NCI-H2196 treated with DMSO at 0.1 percent for 48 hours (cell line): ENCODE measurements around the gene TRABD2B.
"Not testable (repeated sequence)": the region's sequence is repeated elsewhere in the genome, so short reads cannot be mapped to it uniquely, and the experiment has no call there.

Experiments used
- DNase-seq: peaks from one replicate; lab custom pipeline; 2025; ENCODE audit not compliant: unreplicated experiment; lab: John Stamatoyannopoulos, UW

TRABD2B gene

DNA sequence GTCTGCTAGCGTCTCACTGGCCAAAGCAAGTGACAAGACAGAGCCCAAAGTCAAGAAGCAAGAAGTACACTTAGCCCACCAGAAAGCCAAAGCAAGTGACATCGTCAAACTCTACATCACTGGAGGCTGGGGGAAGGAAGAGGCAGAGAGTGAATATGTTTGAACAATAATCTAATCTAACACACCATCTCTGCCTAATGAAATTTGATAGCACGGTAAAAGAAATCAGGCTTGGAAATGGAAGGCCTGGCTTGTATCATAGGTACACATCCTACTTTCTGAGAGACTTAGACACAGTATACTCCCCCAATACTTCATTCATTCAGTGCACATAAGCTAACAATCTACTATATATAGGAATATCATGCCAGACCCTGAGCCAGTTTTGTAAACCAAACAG is 26.3 kb downstream of the TRABD2B start:
- no peak for DNase-seq

DNA sequence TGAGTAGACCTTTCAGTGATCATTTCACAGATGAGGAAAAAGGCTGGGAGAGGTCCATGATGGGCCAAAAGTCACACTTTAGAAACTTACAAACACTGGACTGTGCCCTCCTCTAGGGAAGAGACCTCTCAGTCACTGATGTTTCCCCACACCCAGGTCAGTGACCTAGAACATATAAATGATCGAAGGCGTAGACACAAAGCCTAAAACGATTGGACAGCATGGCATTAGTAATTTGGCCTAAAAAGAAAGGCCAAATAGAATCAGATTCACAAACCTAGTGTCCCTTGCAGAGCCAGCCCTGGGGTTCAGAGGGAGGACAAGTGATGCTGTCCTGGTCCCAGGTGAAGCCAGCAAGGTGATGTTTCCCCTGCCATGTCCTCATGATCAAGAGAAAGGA is 27.7 kb downstream of the TRABD2B start:
- DNase-seq, result no peak

DNA sequence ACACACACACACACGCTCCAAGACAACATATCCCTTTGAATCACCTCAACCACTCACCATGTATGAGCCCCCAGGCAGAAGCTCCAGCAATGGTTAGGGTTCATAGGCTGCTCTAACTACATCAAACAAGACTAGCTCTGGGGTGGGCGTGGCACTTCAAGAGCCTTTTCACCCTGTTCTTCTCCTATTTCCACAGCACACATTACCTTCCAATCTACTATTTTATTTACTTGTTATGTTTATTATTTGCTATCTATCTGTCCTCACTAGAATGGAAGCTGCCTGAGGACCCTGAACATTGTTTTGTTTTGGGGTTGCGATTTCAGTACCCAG is 28.7 kb downstream of the TRABD2B start:
- DNase-seq, result no peak

DNA sequence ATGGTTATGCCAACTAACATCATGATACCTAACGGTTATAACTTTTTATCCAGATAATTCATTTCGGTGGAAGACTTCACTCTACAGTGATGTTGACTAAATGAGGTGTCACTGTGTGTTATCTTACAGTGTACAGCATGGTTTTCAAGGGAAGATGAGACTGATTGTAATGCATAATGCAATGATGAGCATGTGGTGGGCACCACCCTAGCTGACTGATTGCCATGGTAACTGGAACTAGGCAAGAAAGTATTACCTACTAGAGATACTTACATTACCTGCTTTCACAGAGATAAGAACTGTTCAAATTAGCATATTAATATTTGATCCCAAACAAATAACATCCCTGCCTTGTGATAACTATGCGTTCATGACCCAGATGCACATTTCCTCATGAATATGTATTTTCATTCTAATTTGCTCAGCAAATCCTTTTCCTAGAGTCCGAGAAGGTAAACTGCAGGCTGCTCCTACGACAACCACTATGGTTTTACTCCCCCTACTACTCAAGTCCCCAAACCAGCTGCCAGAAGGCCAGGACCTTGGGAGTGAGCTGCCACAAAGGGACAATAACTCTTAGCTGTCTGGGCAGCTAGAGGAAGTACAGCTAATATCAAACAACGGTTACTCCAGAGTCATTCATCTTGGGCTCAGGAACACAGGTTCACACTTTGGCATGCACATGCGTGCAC is 29.2 kb downstream of the TRABD2B start:
- DNase-seq, result no peak

DNA sequence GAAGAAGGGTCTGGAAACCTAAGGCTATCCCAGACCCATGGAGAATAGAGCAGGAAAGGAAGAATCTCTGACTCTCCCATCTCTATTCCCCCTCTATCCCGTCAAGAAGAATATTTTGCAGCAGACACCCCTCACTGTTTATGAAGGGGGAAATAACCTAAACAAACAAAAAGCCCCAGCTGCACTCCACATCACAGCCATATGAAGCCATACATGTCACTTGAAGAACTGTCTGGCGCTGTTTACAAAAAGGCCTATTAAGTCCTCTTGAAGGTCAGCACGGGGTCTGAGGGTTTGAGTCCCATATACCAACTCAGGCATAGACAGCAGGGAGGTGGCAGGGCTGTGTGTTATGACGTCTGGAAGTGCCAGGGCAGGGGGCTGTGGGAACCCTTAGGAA is 31.4 kb downstream of the TRABD2B start:
- no peak for DNase-seq

DNA sequence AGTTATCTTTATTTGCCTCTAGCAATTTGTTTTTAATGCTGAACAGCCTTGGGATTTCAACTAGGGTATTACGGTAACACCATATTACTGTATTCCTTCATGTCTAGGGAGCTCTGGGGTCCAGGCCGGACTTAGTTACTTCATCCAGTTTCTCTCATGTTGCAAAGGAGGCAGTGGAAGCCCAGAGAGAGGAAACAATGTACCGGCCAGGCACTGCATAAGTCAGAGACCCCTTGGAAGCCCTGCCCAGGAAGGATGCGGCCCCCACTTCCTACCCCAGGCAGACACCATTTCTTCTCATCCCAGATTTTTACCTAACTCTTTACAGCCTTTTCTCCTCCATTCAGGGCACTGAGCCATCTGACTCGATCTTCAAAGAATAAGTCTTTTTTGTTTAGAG is 32.5 kb downstream of the TRABD2B start:
- DNase-seq, result no peak

DNA sequence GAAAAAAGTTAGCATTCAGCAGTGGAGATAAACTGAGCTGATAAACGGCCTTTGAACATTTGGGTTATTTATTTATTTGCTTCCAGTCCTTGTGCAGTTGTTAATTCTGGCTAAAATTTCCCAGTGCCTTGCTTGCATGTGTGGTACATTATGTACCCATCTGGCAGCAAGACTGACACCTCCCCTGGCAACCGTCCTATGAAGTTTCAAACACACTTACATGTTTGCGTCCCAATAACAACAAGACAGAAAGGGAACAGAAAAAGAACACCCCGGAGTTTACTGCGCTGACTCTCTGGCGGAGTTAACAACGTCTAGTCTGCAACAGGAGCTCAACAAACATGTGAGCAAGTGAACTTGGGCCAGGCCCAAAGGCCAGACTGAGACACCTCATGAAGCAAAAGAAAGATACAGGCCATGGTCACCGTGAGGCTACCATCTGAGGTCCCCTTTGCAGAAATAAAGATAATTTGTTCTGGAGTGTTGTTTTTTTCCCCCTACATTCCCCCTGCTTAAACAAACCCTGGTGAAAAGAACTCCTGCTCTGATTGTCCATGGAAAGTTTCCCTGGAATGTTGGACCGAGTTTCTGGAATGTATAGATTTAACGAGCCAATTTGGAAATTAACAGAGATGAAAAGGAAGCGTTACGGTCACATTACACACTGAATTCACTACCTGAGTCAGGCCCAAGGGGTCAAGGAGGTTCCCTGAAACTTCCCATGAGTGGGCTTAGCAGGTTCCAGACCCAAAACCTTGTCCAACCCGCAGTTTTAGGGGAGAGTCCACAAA is 33.4 kb downstream of the TRABD2B start:
- DNase-seq, result no peak

DNA sequence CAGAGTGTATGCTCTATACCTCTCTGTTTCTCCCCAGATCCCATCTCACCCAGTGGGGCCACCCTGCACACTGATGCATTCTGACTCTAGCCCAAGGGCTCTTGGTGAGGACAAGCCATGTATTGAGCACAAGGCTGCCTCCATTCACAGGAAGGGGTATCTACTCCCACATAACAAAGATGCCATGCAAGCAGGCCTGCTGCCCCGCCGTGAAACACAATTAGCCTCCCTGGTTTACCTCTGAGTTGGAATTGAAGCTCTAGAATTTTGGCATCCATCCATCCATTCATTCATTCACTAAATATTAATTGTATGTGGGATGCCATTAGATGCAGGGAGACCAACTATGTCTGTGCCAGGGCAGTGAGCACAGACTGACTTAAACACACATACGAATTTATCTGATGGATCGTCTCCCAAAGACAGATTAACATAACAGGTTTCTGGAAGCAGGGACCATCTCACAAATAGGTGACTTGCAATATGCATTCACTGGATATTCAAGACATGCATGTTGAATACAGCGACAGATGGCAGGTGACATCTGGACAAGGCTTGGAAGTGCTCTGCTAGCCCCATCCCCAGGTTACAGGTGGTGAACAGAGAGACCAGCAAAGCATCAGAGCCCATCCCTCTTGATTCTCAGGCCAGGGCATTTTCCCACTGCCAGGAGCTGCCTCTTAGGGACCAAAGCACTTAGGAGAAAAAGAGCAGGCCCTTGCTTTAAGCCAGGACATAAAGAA is 34.3 kb downstream of the TRABD2B start:
- no peak for DNase-seq

DNA sequence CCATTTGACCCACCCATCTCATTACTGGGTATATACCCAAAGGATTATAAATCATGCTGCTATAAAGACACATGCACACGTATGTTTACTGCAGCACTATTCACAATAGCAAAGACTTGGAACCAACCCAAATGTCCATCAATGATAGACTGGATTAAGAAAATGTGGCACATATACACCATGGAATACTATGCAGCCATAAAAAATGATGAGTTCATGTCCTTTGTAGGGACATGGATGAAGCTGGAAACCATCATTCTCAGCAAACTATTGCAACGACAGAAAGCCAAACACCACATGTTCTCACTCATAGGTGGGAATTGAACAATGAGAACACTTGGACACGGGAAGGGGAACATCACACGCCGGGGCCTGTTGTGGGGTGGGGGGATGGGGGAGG is 35.4 kb downstream of the TRABD2B start:
- not testable (repeated sequence) for DNase-seq

DNA sequence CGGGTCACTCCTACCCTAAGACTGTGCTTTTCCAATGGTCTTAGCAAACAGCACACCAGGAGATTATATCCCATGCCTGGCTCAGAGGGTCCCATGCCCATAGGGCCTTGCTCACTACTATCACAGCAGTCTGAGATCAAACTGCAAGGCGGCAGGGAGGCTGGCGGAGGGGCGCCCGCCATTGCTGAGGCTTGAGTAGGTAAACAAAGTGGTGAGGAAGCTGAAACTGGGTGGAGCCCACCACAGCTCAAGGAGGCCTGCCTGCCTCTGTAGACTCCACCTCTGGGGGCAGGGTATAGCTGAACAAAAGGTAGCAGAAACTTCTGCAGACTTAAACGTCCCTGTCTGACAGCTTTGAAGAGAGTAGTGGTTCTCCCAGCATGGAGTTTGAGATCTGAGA is 40.7 kb downstream of the TRABD2B start:
- not testable (repeated sequence) for DNase-seq

DNA sequence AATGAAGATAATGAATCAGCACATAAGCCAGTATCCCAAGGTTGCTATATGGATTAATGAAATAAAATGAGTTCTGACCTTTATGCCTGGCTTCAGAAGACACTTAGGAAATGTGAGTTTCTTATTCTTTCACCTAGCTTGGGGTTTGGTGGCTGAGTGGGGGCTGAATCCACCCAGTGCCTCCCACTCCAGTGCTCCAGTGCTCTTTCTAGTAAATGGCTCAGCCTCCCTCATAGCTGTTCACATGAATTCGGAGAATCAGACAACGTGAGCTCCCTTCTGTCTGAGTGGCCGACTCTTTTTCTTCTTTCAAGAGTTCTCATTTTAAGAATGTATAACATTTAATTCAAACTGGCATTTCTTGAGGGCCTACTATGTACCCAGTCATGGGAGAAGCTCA is 43.5 kb downstream of the TRABD2B start:
- no peak for DNase-seq

DNA sequence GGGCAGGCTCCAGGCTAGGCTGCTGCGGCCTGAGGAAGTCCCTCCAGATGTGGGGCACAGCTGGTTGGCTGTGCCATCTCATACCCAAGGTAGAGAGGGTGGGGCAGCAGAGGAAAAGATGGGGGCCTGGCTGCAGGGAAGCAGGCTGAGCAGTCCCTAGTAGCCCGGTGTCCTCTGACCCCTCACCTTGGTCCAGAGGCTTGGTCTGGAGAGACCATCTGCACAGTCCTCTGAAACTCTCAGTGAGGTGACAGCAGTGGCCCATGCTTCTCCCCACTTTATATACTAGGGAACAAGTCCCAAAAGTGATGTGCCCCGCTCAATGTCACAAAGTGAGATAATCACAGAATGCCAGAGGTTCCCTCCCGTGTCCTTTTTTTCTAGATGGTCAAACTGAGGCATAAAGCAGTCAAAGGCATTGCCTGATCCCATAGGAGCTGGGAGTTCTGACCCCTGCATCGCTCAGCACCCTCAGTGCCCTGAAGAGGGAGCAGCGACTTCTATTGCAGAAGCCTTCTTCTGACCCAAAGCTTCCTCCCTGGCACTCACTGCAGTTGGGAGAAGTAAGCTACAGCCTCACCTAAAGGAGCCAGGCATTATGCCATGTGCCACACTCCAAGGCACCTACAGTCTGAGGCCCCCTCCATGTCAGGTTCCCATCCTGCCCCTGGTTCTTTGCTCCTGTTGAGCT is 45.5 kb downstream of the TRABD2B start:
- DNase-seq, result no peak

DNA sequence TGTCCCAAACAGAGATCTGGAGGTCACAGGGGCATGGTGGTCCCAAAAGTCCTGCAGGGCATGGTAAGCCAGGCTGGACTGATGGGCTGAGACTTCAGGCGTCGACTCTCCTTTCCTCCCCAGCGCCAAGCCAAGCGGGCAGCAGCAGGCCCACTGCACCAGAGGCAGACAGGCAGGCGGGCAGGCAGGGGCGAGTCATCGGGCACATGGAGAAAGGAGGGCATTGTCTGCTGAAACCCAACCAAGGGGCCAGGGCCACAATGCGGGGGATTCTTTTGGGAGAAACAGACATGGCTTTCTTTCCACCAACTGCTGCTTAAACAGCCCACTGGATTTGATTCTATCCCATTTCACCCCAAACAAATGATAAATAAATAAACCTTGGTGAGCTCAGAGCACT is 46.2 kb downstream of the TRABD2B start:
- no peak for DNase-seq

DNA sequence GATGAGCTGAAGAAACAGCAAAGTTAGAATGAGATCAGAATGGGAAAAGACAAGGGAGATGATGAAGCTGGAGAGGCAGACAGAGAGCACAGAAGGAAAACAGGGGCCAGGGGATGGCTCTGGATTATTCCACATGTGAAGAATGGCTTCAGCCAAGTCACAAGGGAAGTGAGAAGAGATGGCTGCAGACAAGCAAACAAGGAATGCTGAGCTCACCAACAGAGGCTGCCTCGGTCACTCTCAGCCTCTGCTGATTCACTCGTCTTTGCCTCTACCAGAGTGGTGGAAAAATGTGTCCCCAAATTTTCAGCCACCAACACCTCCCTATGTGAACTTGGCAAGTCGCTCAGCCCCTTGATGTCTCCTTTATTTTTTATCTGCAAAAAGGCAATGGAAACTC is 46.7 kb downstream of the TRABD2B start:
- DNase-seq, result no peak

DNA sequence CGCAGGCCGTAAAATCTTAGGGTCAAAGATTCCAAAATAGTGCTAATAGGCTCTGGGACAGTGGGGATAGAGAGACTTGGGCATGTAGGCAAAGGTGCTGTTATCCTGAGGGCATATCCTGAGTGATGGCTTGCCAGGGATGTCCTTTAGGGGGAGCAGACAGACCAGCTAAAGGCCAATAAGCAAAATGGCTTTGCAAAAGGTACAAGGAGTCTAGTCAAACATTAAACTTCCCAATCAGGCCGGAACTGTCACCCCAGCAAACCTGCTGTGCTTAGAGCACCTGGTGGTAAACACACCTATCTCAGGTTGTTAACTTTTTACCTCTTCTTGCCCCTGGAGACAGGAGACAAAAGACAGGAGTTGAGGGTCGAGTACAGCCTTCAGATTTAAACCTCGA is 49.1 kb downstream of the TRABD2B start:
- DNase-seq, result no peak

DNA sequence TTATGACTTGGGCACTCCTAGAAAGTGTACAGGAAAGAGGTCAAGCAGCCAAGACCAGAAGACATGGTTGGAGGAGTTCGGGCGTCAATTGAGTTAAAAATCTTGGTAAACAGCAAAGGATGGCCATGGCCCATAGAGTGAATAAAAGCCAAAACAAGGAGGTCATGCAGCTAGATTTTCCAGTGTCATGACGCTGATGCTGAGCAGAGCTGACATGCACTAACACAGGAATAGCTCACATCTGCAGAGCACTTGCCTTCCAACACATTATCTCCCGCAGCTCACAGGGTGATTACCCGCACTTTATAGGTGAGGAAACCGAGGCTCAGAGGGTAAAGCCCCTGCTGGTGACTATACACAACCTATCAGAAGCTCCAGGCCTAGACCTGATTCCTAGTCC is 49.7 kb downstream of the TRABD2B start:
- no peak for DNase-seq

DNA sequence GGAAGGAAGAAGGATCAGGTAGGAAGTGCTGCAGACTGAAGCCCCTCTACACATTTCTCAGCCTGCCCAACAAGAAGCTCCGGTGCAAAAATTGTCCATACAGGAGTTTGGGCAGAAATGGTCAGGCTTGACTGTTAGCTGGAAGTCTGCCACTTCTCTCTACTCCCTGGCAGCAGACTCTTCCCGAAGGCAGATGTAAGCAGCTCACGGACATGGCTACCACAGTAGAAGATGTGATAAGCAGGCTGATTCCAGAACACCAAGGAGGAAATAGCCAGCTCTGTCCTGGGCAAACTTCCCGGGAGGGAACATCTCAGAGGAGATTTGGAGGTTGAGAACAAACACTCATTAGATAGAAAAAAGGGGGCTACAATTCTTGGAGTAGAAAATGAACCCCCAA is 52.6 kb downstream of the TRABD2B start:
- DNase-seq, result no peak

DNA sequence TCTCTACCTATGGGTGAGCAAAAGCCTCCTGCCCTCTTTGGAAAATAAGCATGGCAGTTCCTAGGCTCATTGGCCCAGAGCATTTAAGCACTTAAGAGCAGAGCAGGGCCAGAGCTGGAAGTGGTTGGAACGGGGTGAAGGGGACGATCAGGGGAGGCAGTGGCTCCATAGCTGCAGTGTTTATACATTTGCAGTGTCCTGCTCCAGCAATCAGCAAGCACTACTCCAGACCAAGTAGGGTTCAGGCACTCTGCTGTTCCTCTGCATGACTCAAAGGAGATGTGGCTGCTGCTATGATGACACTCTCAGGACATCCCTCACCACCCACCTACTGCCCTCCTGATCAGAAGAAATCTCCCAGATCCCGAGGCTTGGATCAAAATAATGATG is 55.0 kb downstream of the TRABD2B start:
- DNase-seq, result no peak

DNA sequence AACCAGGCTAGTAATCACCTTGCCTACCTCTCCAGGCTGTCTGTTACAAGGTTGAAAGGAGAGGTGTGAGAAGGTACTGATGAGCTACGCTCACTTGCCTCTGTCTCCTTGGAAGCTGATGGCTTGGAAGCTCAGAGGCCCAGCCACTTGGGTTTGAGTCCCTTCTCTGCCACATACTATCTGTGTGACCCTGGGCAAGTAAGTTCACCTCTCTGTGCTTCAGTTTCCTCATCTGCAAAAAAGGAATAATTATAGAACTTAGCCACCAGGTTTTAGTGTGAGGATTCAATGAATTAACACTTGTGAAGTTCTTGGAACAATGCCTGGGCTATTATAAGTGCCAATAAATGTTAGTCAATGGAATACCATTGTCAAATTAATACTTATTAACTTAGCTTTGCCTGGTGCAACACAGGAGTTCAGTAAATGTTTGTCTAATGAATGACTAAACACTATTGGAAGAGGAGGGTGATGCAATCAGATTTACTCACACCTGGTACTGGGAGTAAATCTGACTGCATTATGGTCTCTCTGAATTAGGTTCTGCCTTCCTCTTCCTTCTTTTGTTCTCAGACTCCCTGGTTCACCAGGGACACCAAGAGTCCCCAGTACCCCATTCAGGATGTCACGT is 55.5 kb downstream of the TRABD2B start:
- DNase-seq, result peak; percentile 6

DNA sequence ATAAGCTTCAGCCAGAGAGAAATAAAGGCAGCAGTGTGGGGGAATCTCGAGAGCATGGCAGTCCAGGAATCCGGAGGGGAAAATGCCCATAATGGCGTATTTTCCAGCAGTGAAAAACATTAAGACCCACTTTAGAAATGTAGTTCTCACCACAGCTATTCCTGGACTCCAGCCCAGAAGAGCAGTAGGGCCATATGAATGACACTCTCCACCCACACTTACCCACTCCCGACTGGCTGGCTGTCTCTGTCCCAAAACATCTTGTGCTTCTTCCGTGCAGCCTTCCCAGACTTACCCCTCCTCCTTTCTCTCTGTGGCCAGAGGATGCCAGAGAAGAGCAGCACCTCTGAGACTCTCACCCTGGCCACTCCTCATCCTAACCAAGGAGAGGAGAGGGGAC is 56.4 kb downstream of the TRABD2B start:
- DNase-seq, result no peak

DNA sequence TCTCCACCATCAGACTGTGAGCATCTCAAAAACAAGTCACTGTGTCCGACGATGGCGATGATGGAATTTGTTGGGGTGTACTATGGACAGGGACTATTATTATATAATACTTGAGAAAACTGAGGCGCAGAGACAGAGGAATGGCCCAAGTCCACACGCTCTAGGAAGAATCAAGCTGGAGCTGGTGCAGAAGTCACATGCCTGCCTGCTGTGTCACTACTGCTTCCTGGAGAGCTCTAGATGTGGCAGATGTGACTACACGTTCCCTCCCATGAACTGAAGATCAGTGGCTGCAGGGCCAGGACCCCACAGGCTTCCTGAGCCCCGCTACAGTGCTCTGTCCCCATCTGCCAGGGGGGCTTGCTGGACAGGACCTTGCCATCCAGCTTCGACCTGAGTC is 56.9 kb downstream of the TRABD2B start:
- no peak for DNase-seq
